GM18907 (cell line): ENCODE results near the gene TMCC1.
"Not testable (repeated sequence)": the region's sequence is repeated elsewhere in the genome, so short reads cannot be mapped to it uniquely, and the experiment has no call there.

ENCODE experiments used
- ATAC-seq: cut with Tn5 transposase; IDR thresholded peaks from one replicate; pipeline ENCODE4 v1.9.1; 2021; ENCODE audit warnings: mild to moderate bottlenecking, moderate library complexity; ENCODE audit not compliant: unreplicated experiment

TMCC1 gene

GRCh38 chr3:129689036-129689435 is 204.5 kb downstream of the TMCC1 start:
- ATAC-seq = no peak

- no peak for ATAC-seq
Measured at GRCh38 chr3:129688271-129688895, 205.1 kb downstream of the TMCC1 start.

GRCh38 chr3:129687586-129688125 is 205.9 kb downstream of the TMCC1 start:
- ATAC-seq = no peak

- no peak for ATAC-seq
Measured at GRCh38 chr3:129686941-129687340, 206.6 kb downstream of the TMCC1 start.

GRCh38 chr3:129684270-129684669 is 209.2 kb downstream of the TMCC1 start:
- ATAC-seq = no peak

- ATAC-seq = no peak
Measured at GRCh38 chr3:129683201-129683600, 210.3 kb downstream of the TMCC1 start.

GRCh38 chr3:129676985-129677384 is 216.5 kb downstream of the TMCC1 start:
- no peak for ATAC-seq

GRCh38 chr3:129674798-129675123 is 218.8 kb downstream of the TMCC1 start:
- not testable (repeated sequence) for ATAC-seq

GRCh38 chr3:129673897-129674797 is 219.4 kb downstream of the TMCC1 start:
- no peak for ATAC-seq

- no peak for ATAC-seq
Measured at GRCh38 chr3:129673012-129673411, 220.5 kb downstream of the TMCC1 start.

- peak; percentile 68 for ATAC-seq
Measured at GRCh38 chr3:129672412-129672811, 221.1 kb downstream of the TMCC1 start.

GRCh38 chr3:129665024-129665768 is 228.3 kb downstream of the TMCC1 start:
- no peak for ATAC-seq

- no peak for ATAC-seq
Measured at GRCh38 chr3:129663930-129664646, 229.4 kb downstream of the TMCC1 start.

GRCh38 chr3:129663045-129663446 is 230.5 kb downstream of the TMCC1 start:
- ATAC-seq = no peak

GRCh38 chr3:129662191-129662608 is 231.3 kb downstream of the TMCC1 start:
- no peak for ATAC-seq

GRCh38 chr3:129661766-129662165 is 231.7 kb downstream of the TMCC1 start:
- no peak for ATAC-seq

- no peak for ATAC-seq
Measured at GRCh38 chr3:129658110-129658843, 235.2 kb downstream of the TMCC1 start.

- no peak for ATAC-seq
Measured at GRCh38 chr3:129657261-129658046, 236.1 kb downstream of the TMCC1 start.

GRCh38 chr3:129656659-129657247 is 236.8 kb downstream of the TMCC1 start:
- no peak for ATAC-seq
